CD14-positive monocyte (primary cell): ENCODE measurements around the gene MED17. TPM values are rescaled to one million over a fixed set of nuclear protein-coding genes. Genes with fewer than 3 reads are reported as not detected.
A peak's percentile ranks its signal among the peaks of the same experiment; 100 is the strongest.

Experiments used
- DNase-seq, 3 donors: peaks; one replicate each; pipeline ENCODE4 v3.0.0-alpha.2; 2011 to 2022
- H2AFZ ChIP-seq: 2 replicates; pipeline ENCODE4 v1.6.0; 2012; ENCODE audit warnings: mild to moderate bottlenecking, low read depth, low read length, inconsistent platforms; ENCODE audit not compliant: insufficient read depth, poor library complexity, severe bottlenecking
- H3K27ac ChIP-seq, 2 donors: 1 replicate in 1 of 2; 2 replicates in 1 of 2; pipeline ENCODE4 v1.5.1; 2012 to 2013; ENCODE audit warnings: low read length in 2 of 2, control low read depth in 1 of 2, inconsistent platforms in 1 of 2, low read depth in 1 of 2, mild to moderate bottlenecking in 1 of 2
- H3K27me3 ChIP-seq, 2 donors: one replicate each; pipeline versions ENCODE4 v1.6.0 to v1.6.1; 2011 to 2013; ENCODE audit warnings: low read length in 2 of 2; ENCODE audit not compliant: control insufficient read depth in 2 of 2, insufficient read depth in 2 of 2
- H3K36me3 ChIP-seq, 2 donors: replicated peaks in 1 of 2; 1 replicate in 1 of 2; 2 replicates in 1 of 2; pipeline versions ENCODE4 v1.5.1 to v1.6.1; 2012 to 2013; ENCODE audit warnings: low read length in 2 of 2, control low read depth in 1 of 2, inconsistent platforms in 1 of 2, mild to moderate bottlenecking in 1 of 2; ENCODE audit not compliant: insufficient read depth in 2 of 2, control insufficient read depth in 1 of 2
- H3K4me1 ChIP-seq, 2 donors: 1 replicate in 1 of 2; 2 replicates in 1 of 2; pipeline versions ENCODE4 v1.5.1 to v1.6.1; 2012 to 2013; ENCODE audit warnings: low read length in 2 of 2, control low read depth in 1 of 2, inconsistent platforms in 1 of 2, mild to moderate bottlenecking in 1 of 2, moderate library complexity in 1 of 2; ENCODE audit not compliant: insufficient read depth in 2 of 2, control insufficient read depth in 1 of 2
- H3K4me2 ChIP-seq: replicated peaks from 2 replicates; pipeline ENCODE3; 2012; ENCODE audit warnings: low read length, moderate library complexity, mild to moderate bottlenecking; ENCODE audit not compliant: poor library complexity, severe bottlenecking; ENCODE audit errors: extremely low read depth
- H3K4me3 ChIP-seq, 3 experiments: fragments of 200-600 bp in 1 of 3; sonication (generic) in 1 of 3; replicated peaks in 1 of 3; 1 replicate in 2 of 3; 2 replicates in 1 of 3; pipeline ENCODE4 v1.5.1; 2011 to 2013; ENCODE audit warnings: low read length in 3 of 3, mild to moderate bottlenecking in 3 of 3, control low read depth in 2 of 3, low read depth in 2 of 3, inconsistent platforms in 1 of 3, moderate library complexity in 1 of 3
- H3K79me2 ChIP-seq: 2 replicates; pipeline ENCODE4 v1.6.0; 2012; ENCODE audit warnings: mild to moderate bottlenecking, control low read depth, inconsistent platforms, low read length, moderate library complexity; ENCODE audit not compliant: insufficient read depth
- H3K9ac ChIP-seq: 2 replicates; pipeline ENCODE4 v1.6.0; 2017; ENCODE audit warnings: low read length, mild to moderate bottlenecking; ENCODE audit not compliant: insufficient read depth, poor library complexity, severe bottlenecking
- H3K9me3 ChIP-seq, 2 donors: replicated peaks in 1 of 2; 1 replicate in 1 of 2; 2 replicates in 1 of 2; pipeline versions ENCODE4 v1.5.1 to v1.6.1; 2012 to 2013; ENCODE audit warnings: low read length in 2 of 2, control low read depth in 1 of 2; ENCODE audit not compliant: control insufficient read depth in 1 of 2, insufficient read depth in 1 of 2
- H4K20me1 ChIP-seq: 2 replicates; pipeline ENCODE4 v1.6.0; 2012; ENCODE audit warnings: mild to moderate bottlenecking, low read length, control low read depth, moderate library complexity; ENCODE audit not compliant: insufficient read depth
- H3K27ac Mint-ChIP-seq, 7 donors: one replicate each; pipeline ENCODE4 v1.8.0; 2020; ENCODE audit warnings: mild to moderate bottlenecking in 7 of 7, mixed read lengths in 7 of 7, moderate library complexity in 6 of 7, inconsistent platforms in 2 of 7
- H3K27me3 Mint-ChIP-seq, 3 donors: one replicate each; pipeline ENCODE4 v1.8.0; 2021 to 2022; ENCODE audit warnings: low read depth in 3 of 3, mild to moderate bottlenecking in 3 of 3, mixed read lengths in 3 of 3, moderate library complexity in 3 of 3, inconsistent platforms in 1 of 3
- H3K36me3 Mint-ChIP-seq, 2 donors: one replicate each; pipeline ENCODE4 v1.8.0; 2020; ENCODE audit warnings: mixed read lengths in 2 of 2, inconsistent platforms in 1 of 2, mild to moderate bottlenecking in 1 of 2
- H3K4me1 Mint-ChIP-seq: one replicate; pipeline ENCODE4 v1.8.0; 2020; ENCODE audit warnings: mild to moderate bottlenecking, mixed read lengths
- H3K4me3 Mint-ChIP-seq, 2 donors: one replicate each; pipeline ENCODE4 v1.8.0; 2020; ENCODE audit warnings: mild to moderate bottlenecking in 2 of 2, mixed read lengths in 2 of 2, moderate library complexity in 1 of 2
- H3K9me3 Mint-ChIP-seq, 7 donors: one replicate each; pipeline ENCODE4 v1.8.0; 2020 to 2022; ENCODE audit warnings: mixed read lengths in 7 of 7, mild to moderate bottlenecking in 6 of 7, moderate library complexity in 6 of 7, inconsistent platforms in 2 of 7
- WGBS: methylation state at CpG from one replicate; pipeline ENCODE4 v1.1.5; 2013; ENCODE audit warnings: missing lambda C conversion rate; ENCODE audit not compliant: insufficient coverage; 5-methylcytosine and 5-hydroxymethylcytosine counted together
- intact Hi-C, 2 donors: fragments of 100-400 bp; cut with micrococcal nuclease; formaldehyde crosslinking; loops; one replicate each; pipeline versions ENCODE4 v1.15.0 to v1.15.1; 2023
- polyA plus RNA-seq, 3 donors: library from polyadenylated mRNA; depleted of rRNA in 1 of 3; unstranded in 2 of 3; stranded (reverse) in 1 of 3; fragments of 300-500 nt in 2 of 3; fragments of >200 nt in 1 of 3; fragmentation: Illumina TruSeq in 2 of 3; gene quantifications; 1 replicate in 2 of 3; 2 replicates in 1 of 3; pipeline ENCODE4 v1.2.3, GENCODE V29; 2012 to 2021
- TF ChIP-seq, protein P1 (sequence below): fragments of 200-600 bp; IDR thresholded peaks from one replicate; pipeline ENCODE4 v1.8.0; 2022; ENCODE audit warnings: antibody characterized with exemption, mild to moderate bottlenecking

Gene MED17
- polyA plus RNA-seq, 3 donors, result 3.4 to 12.8 (median 4.4) TPM

- peak overlapping the region in 1 of 3 experiments; percentile 28 for H3K4me3 ChIP-seq
- intact Hi-C loops, result no loop called here
- no peaks in the 10 kb centered on the region for H3K9me3 ChIP-seq
- TF ChIP-seq, protein P1, sequence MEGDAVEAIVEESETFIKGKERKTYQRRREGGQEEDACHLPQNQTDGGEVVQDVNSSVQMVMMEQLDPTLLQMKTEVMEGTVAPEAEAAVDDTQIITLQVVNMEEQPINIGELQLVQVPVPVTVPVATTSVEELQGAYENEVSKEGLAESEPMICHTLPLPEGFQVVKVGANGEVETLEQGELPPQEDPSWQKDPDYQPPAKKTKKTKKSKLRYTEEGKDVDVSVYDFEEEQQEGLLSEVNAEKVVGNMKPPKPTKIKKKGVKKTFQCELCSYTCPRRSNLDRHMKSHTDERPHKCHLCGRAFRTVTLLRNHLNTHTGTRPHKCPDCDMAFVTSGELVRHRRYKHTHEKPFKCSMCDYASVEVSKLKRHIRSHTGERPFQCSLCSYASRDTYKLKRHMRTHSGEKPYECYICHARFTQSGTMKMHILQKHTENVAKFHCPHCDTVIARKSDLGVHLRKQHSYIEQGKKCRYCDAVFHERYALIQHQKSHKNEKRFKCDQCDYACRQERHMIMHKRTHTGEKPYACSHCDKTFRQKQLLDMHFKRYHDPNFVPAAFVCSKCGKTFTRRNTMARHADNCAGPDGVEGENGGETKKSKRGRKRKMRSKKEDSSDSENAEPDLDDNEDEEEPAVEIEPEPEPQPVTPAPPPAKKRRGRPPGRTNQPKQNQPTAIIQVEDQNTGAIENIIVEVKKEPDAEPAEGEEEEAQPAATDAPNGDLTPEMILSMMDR, result no peak
- peak overlapping the region in 1 of 7 donors; percentile 21 for H3K27ac Mint-ChIP-seq
- peaks cover 0 to 9% (median 0%) of the 10 kb centered on the region in 7 donors for H3K9me3 Mint-ChIP-seq
- no peak overlapping the region for H3K27ac ChIP-seq
- peak overlapping the region; percentile 54 for H3K4me2 ChIP-seq
- peaks cover 3 to 18% of the 10 kb centered on the region in 2 donors for H3K27me3 ChIP-seq
- no peaks in the 10 kb centered on the region for H3K36me3 Mint-ChIP-seq
- peak overlapping the region; percentile 50 for H2AFZ ChIP-seq
- peaks cover 12 to 23% (median 17%) of the 10 kb centered on the region in 3 donors for H3K27me3 Mint-ChIP-seq
- peak overlapping the region; percentile 6 for H3K9ac ChIP-seq
- no peaks in the 10 kb centered on the region for H3K79me2 ChIP-seq
- peak overlapping the region in 1 of 2 donors; percentile 56 for H3K4me3 Mint-ChIP-seq
- H3K4me1 ChIP-seq, result peaks cover 0 to 8% of the 10 kb centered on the region in 2 donors
- H3K36me3 ChIP-seq, result no peaks in the 10 kb centered on the region
- no peak for DNase-seq
- 13% methylated on average over 51 of the region's 67 CpGs for WGBS
- no peaks in the 10 kb centered on the region for H4K20me1 ChIP-seq
- H3K4me1 Mint-ChIP-seq, result peaks cover 5% of the 10 kb centered on the region
Measured at GRCh38 chr11:93849751-93850593, 65.9 kb downstream of the MED17 start.

GRCh38 chr11:93850594-93851018 lies 66.5 kb downstream of the MED17 start, which contains the start of gene VSTM5:
VSTM5 (minus strand) TSS chr11:93850618; CDS start chr11:93850502, 116 bp downstream.
- Histone ChIP-seq H3K4me2 (peak within 1 kb of the TSS; percentile 54), H3K9me3 (no peaks in the 10 kb centered on the region), H3K4me3 (peak within 1 kb of the TSS in 1 of 3 experiments; percentile 28), H2AFZ (peak within 1 kb of the TSS; percentile 50), H3K4me1 (peaks cover 0 to 8% of the 10 kb centered on the region in 2 donors), H3K27me3 (peaks cover 3 to 18% of the 10 kb centered on the region in 2 donors), H3K9ac (peak within 1 kb of the TSS; percentile 6), H3K79me2 (no peaks in the 10 kb centered on the region), H3K27ac (no peak within 1 kb of the TSS), H3K36me3 (no peaks in the 10 kb centered on the region), H4K20me1 (no peaks in the 10 kb centered on the region)
- H3K27ac Mint-ChIP-seq, result peak within 1 kb of the TSS in 1 of 7 donors; percentile 21
- peak within 1 kb of the TSS in 1 of 2 donors; percentile 56 for H3K4me3 Mint-ChIP-seq
- peaks cover 0 to 11% (median 0%) of the 10 kb centered on the region in 7 donors for H3K9me3 Mint-ChIP-seq
- 60% methylated on average over 1 of the region's 6 CpGs for WGBS
- no peak for DNase-seq
- H3K36me3 Mint-ChIP-seq, result no peaks in the 10 kb centered on the region
- intact Hi-C loops, result no loop called here
- TF ChIP-seq, protein P1, result no peak
- H3K4me1 Mint-ChIP-seq, result peaks cover 5% of the 10 kb centered on the region
- peaks cover 12 to 23% (median 17%) of the 10 kb centered on the region in 3 donors for H3K27me3 Mint-ChIP-seq
